Neural progenitor cell (in vitro differentiated cells): ENCODE results near the gene CYTH1. TPM values are rescaled to one million over a fixed set of nuclear protein-coding genes. Genes with fewer than 3 reads are reported as not detected.

Experiments
- DNase-seq: peaks from one replicate; pipeline ENCODE4 v3.0.0-alpha.2; 2016; ENCODE audit warnings: low spot score
- H2AFZ ChIP-seq: fragments of 200-600 bp; sonication (generic); replicated peaks from 2 replicates; pipeline ENCODE4 v1.6.1; 2016; ENCODE audit warnings: antibody characterized with exemption
- H3F3A ChIP-seq: fragments of 200-600 bp; sonication (generic); 2 replicates; pipeline ENCODE4 v1.6.1; 2016; ENCODE audit warnings: antibody characterized with exemption, low read depth
- H3K27ac ChIP-seq: fragments of 200-600 bp; sonication (generic); 2 replicates; pipeline ENCODE4 v1.5.1; 2016; ENCODE audit warnings: mild to moderate bottlenecking
- H3K27me3 ChIP-seq: fragments of 200-600 bp; sonication (generic); 2 replicates; pipeline ENCODE4 v1.6.1; 2016; ENCODE audit warnings: mild to moderate bottlenecking, moderate library complexity
- H3K36me3 ChIP-seq: fragments of 200-600 bp; sonication (generic); 2 replicates; pipeline ENCODE4 v1.5.1; 2016
- H3K4me1 ChIP-seq: fragments of 200-600 bp; sonication (generic); 2 replicates; pipeline ENCODE4 v1.6.1; 2016; ENCODE audit warnings: mixed run types
- H3K4me2 ChIP-seq: fragments of 200-600 bp; sonication (generic); 2 replicates; pipeline ENCODE4 v1.6.1; 2016
- H3K4me3 ChIP-seq: fragments of 200-600 bp; sonication (generic); 2 replicates; pipeline ENCODE4 v1.5.1; 2016
- H3K79me2 ChIP-seq: fragments of 200-600 bp; sonication (generic); 2 replicates; pipeline ENCODE4 v1.6.1; 2016; ENCODE audit warnings: low read depth
- H3K9ac ChIP-seq: fragments of 200-600 bp; sonication (generic); 2 replicates; pipeline ENCODE4 v1.6.1; 2016
- H3K9me3 ChIP-seq: fragments of 200-600 bp; sonication (generic); 2 replicates; pipeline ENCODE4 v1.5.1; 2016; ENCODE audit warnings: low read depth
- H4K20me1 ChIP-seq: fragments of 200-600 bp; sonication (generic); 2 replicates; pipeline ENCODE4 v1.6.1; 2016; ENCODE audit warnings: low read depth
- H3K27ac Mint-ChIP-seq: 3 replicates; pipeline ENCODE4 v1.8.0; 2021; ENCODE audit warnings: mixed read lengths
- H3K27me3 Mint-ChIP-seq: 2 replicates; pipeline ENCODE4 v1.8.0; 2022; ENCODE audit warnings: low read depth, mild to moderate bottlenecking, inconsistent platforms, moderate library complexity, mixed read lengths; ENCODE audit not compliant: insufficient read depth
- H3K36me3 Mint-ChIP-seq: 3 replicates; pipeline ENCODE4 v1.8.0; 2021; ENCODE audit warnings: mixed read lengths
- H3K4me1 Mint-ChIP-seq: 3 replicates; pipeline ENCODE4 v1.8.0; 2021; ENCODE audit warnings: mixed read lengths
- H3K4me3 Mint-ChIP-seq: 3 replicates; pipeline ENCODE4 v1.8.0; 2021; ENCODE audit warnings: mild to moderate bottlenecking, moderate library complexity, mixed read lengths
- H3K9me3 Mint-ChIP-seq: 3 replicates; pipeline ENCODE4 v1.8.0; 2020; ENCODE audit warnings: mixed read lengths
- EZH2 ChIP-seq: fragments of 200-600 bp; sonication (generic); IDR thresholded peaks from 2 replicates; pipeline ENCODE4 v1.6.1; 2017; ENCODE audit warnings: antibody characterized with exemption, mild to moderate bottlenecking, moderate library complexity
- EZH2phosphoT487 ChIP-seq: fragments of 200-600 bp; sonication (generic); IDR thresholded peaks from 2 replicates; pipeline ENCODE4 v1.6.1; 2017; ENCODE audit warnings: antibody characterized with exemption
- total RNA-seq: library from RNA; depleted of rRNA; stranded (reverse); fragments of >200 nt; gene quantifications from 2 replicates; pipeline ENCODE4 v1.2.3, GENCODE V29; 2015; ENCODE audit warnings: low replicate concordance
- TF ChIP-seq, protein P1 (sequence below): fragments of 200-600 bp; sonication (generic); IDR thresholded peaks from 2 replicates; pipeline ENCODE4 v1.5.1; 2017; ENCODE audit warnings: antibody characterized with exemption, mild to moderate bottlenecking

Gene CYTH1
- total RNA-seq, 1 donor from 2014 or later = 14.8 TPM

GRCh38 chr17:78715876-78716275 lies 66.2 kb downstream of the CYTH1 start:
- H3K27me3 ChIP-seq = no peaks in the 10 kb centered on the region
- H3K27ac Mint-ChIP-seq = no peak overlapping the region
- H3K27ac ChIP-seq = no peak overlapping the region
- no peaks in the 10 kb centered on the region for H3K9me3 Mint-ChIP-seq
- H3F3A ChIP-seq = peaks cover 15% of the 10 kb centered on the region
- H3K4me1 Mint-ChIP-seq = peaks cover 26% of the 10 kb centered on the region
- H3K79me2 ChIP-seq = no peaks in the 10 kb centered on the region
- no peak overlapping the region for H3K9ac ChIP-seq
- H2AFZ ChIP-seq = no peak overlapping the region
- H3K4me3 Mint-ChIP-seq = no peak overlapping the region
- no peaks in the 10 kb centered on the region for H3K36me3 ChIP-seq
- peaks cover 10% of the 10 kb centered on the region for H4K20me1 ChIP-seq
- H3K9me3 ChIP-seq = no peaks in the 10 kb centered on the region
- peaks cover 25% of the 10 kb centered on the region for H3K4me1 ChIP-seq
- no peak for DNase-seq
- H3K4me2 ChIP-seq = no peak overlapping the region
- TF ChIP-seq, protein P1, sequence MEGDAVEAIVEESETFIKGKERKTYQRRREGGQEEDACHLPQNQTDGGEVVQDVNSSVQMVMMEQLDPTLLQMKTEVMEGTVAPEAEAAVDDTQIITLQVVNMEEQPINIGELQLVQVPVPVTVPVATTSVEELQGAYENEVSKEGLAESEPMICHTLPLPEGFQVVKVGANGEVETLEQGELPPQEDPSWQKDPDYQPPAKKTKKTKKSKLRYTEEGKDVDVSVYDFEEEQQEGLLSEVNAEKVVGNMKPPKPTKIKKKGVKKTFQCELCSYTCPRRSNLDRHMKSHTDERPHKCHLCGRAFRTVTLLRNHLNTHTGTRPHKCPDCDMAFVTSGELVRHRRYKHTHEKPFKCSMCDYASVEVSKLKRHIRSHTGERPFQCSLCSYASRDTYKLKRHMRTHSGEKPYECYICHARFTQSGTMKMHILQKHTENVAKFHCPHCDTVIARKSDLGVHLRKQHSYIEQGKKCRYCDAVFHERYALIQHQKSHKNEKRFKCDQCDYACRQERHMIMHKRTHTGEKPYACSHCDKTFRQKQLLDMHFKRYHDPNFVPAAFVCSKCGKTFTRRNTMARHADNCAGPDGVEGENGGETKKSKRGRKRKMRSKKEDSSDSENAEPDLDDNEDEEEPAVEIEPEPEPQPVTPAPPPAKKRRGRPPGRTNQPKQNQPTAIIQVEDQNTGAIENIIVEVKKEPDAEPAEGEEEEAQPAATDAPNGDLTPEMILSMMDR = no peak
- no peak for TF ChIP-seq EZH2
- H3K4me3 ChIP-seq = no peak overlapping the region
- H3K36me3 Mint-ChIP-seq = no peaks in the 10 kb centered on the region
- no peaks in the 10 kb centered on the region for H3K27me3 Mint-ChIP-seq

DNA sequence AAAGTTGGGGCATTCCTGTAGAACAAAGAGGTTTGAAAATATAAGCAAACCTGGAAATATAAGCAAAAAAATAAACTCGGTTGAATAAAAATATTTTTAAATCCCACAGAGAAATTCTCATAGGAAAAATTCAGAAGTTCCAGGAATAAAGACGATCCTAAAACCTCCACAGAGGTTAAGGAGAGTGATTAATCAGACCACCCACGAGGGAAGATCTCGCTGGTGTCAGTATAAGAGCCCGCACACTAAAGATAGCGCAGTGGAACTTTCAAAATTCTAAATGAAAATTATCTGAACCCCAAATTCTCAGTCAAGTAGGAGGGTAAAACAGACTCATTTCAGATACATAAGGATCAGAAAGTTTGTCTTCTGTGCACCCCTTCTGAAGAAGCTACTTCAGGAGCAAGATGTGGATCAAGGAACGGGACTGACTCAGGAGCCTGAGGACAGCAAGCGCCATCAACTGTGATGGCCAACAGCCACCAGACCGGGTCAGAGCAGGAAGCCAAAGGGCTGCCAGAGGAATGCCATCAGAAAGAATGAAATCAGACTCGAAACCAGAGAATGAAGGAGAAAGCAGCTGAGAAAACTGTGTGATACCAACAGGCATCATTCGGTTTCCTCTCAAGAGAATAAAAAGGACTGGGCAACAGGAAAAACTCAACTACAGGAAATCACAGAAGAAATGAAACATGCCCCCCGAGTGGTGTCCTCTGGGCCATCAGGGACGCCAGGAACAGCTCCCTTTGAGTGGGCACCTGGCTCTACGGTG lies 66.9 kb downstream of the CYTH1 start:
- Histone ChIP-seq H3K9me3 (no peaks in the 10 kb centered on the region), H3K9ac (no peak overlapping the region), H3K36me3 (no peaks in the 10 kb centered on the region), H3K27ac (no peak overlapping the region), H3K4me3 (no peak overlapping the region), H3F3A (peaks cover 15% of the 10 kb centered on the region), H3K27me3 (no peaks in the 10 kb centered on the region), H3K4me2 (no peak overlapping the region), H3K79me2 (no peaks in the 10 kb centered on the region), H4K20me1 (peaks cover 10% of the 10 kb centered on the region), H2AFZ (no peak overlapping the region), H3K4me1 (peaks cover 25% of the 10 kb centered on the region)
- H3K27ac Mint-ChIP-seq = no peak overlapping the region
- no peak overlapping the region for H3K4me3 Mint-ChIP-seq
- no peak for TF ChIP-seq EZH2phosphoT487
- no peak for TF ChIP-seq EZH2
- TF ChIP-seq, protein P1 = no peak
- no peaks in the 10 kb centered on the region for H3K27me3 Mint-ChIP-seq
- peaks cover 26% of the 10 kb centered on the region for H3K4me1 Mint-ChIP-seq
- no peak for DNase-seq
- H3K36me3 Mint-ChIP-seq = no peaks in the 10 kb centered on the region
- H3K9me3 Mint-ChIP-seq = no peaks in the 10 kb centered on the region

DNA sequence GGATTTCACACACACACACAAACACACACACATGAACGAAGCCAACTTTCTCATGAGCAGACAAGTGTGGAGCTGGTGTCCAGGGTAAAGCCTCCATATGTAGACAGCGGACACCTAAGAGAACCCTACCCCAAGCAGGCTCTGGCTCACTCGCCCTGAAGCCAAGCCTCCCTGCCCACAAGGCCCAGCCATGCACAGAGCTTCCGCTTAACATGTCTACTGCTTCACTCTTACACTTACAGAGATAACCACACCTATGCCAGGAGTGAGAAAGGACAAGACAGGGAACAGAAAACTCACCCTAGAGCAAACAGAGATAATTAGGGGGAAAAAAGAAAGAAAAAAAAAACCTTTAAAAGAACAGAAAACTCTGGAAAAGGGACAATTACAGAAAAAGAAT lies 67.5 kb downstream of the CYTH1 start:
- peaks cover 15% of the 10 kb centered on the region for H3F3A ChIP-seq
- no peaks in the 10 kb centered on the region for H3K9me3 Mint-ChIP-seq
- H3K4me2 ChIP-seq = no peak overlapping the region
- no peak overlapping the region for H2AFZ ChIP-seq
- H3K9me3 ChIP-seq = no peaks in the 10 kb centered on the region
- H3K4me1 ChIP-seq = peaks cover 25% of the 10 kb centered on the region
- H3K27ac ChIP-seq = no peak overlapping the region
- no peaks in the 10 kb centered on the region for H3K36me3 ChIP-seq
- DNase-seq = no peak
- no peaks in the 10 kb centered on the region for H3K27me3 Mint-ChIP-seq
- no peaks in the 10 kb centered on the region for H3K27me3 ChIP-seq
- no peaks in the 10 kb centered on the region for H3K36me3 Mint-ChIP-seq
- no peak overlapping the region for H3K27ac Mint-ChIP-seq
- H3K9ac ChIP-seq = no peak overlapping the region
- H3K4me3 Mint-ChIP-seq = no peak overlapping the region
- TF ChIP-seq EZH2 (no peak), EZH2phosphoT487 (no peak)
- TF ChIP-seq, protein P1 = no peak
- peaks cover 10% of the 10 kb centered on the region for H4K20me1 ChIP-seq
- peaks cover 22% of the 10 kb centered on the region for H3K4me1 Mint-ChIP-seq
- no peak overlapping the region for H3K4me3 ChIP-seq
- no peaks in the 10 kb centered on the region for H3K79me2 ChIP-seq
